ENCODE measurements around the gene MSX1. TPM values are rescaled to one million over a fixed set of nuclear protein-coding genes. Genes with fewer than 3 reads are reported as not detected.

The MSX1 gene
- total RNA-seq, 1 experiment from 2014 or later: not detected

DNA sequence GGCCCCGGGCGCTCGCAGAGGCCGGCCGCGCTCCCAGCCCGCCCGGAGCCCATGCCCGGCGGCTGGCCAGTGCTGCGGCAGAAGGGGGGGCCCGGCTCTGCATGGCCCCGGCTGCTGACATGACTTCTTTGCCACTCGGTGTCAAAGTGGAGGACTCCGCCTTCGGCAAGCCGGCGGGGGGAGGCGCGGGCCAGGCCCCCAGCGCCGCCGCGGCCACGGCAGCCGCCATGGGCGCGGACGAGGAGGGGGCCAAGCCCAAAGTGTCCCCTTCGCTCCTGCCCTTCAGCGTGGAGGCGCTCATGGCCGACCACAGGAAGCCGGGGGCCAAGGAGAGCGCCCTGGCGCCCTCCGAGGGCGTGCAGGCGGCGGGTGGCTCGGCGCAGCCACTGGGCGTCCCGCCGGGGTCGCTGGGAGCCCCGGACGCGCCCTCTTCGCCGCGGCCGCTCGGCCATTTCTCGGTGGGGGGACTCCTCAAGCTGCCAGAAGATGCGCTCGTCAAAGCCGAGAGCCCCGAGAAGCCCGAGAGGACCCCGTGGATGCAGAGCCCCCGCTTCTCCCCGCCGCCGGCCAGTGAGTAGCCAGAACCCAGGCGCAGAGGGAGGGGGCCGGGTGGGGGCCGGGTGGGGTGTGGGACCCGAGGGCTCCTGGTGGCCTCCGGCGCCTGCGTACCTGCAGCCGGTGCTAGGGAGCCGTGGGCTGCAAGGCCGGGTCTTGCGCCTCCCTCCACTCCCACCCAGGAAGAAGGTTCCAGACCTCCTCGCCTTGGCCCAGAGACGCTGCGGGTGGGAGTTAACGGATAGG, 534 bp downstream of the MSX1 start:
- Histone ChIP-seq H3K27me3 (ENCODE audit: insufficient read depth, low read depth) (peaks cover 12% of the 10 kb centered on the region), H3K27ac (no peak overlapping the region), H3K36me3 (ENCODE audit: low read depth) (no peaks in the 10 kb centered on the region), H3F3A (ENCODE audit: insufficient read depth, low read depth) (no peaks in the 10 kb centered on the region), H3K9me2 (ENCODE audit: insufficient read depth) (no peaks in the 10 kb centered on the region), H3K4me1 (replicated peaks; ENCODE audit: insufficient read depth) (no peaks in the 10 kb centered on the region), H4K20me1 (ENCODE audit: insufficient read depth) (no peaks in the 10 kb centered on the region), H3K9me3 (ENCODE audit: insufficient read depth, low read depth) (no peaks in the 10 kb centered on the region), H3K4me2 (peak overlapping the region; percentile 69), H3K79me2 (ENCODE audit: low read depth) (no peaks in the 10 kb centered on the region), H2AFZ (no peak overlapping the region), H3K4me3 (peak overlapping the region; percentile 52; the same call in 1 of the 2 replicates)
- no peak for DNase-seq
- POLR2A ChIA-PET (ENCODE audit: unreplicated experiment): no interaction called here
- CTCF ChIA-PET: no interaction called here
- BruUV-seq (replicated peaks): no TSS peak
- TF ChIP-seq, protein P1, sequence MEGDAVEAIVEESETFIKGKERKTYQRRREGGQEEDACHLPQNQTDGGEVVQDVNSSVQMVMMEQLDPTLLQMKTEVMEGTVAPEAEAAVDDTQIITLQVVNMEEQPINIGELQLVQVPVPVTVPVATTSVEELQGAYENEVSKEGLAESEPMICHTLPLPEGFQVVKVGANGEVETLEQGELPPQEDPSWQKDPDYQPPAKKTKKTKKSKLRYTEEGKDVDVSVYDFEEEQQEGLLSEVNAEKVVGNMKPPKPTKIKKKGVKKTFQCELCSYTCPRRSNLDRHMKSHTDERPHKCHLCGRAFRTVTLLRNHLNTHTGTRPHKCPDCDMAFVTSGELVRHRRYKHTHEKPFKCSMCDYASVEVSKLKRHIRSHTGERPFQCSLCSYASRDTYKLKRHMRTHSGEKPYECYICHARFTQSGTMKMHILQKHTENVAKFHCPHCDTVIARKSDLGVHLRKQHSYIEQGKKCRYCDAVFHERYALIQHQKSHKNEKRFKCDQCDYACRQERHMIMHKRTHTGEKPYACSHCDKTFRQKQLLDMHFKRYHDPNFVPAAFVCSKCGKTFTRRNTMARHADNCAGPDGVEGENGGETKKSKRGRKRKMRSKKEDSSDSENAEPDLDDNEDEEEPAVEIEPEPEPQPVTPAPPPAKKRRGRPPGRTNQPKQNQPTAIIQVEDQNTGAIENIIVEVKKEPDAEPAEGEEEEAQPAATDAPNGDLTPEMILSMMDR (conservative IDR thresholded peaks at IDR 0.05): no peak
- TF ChIP-seq EZH2 (IDR thresholded peaks at IDR 0.05; ENCODE audit: low read depth): no peak
- intact Hi-C loops (cut with micrococcal nuclease; ENCODE audit: unreplicated experiment): no loop called here

DNA sequence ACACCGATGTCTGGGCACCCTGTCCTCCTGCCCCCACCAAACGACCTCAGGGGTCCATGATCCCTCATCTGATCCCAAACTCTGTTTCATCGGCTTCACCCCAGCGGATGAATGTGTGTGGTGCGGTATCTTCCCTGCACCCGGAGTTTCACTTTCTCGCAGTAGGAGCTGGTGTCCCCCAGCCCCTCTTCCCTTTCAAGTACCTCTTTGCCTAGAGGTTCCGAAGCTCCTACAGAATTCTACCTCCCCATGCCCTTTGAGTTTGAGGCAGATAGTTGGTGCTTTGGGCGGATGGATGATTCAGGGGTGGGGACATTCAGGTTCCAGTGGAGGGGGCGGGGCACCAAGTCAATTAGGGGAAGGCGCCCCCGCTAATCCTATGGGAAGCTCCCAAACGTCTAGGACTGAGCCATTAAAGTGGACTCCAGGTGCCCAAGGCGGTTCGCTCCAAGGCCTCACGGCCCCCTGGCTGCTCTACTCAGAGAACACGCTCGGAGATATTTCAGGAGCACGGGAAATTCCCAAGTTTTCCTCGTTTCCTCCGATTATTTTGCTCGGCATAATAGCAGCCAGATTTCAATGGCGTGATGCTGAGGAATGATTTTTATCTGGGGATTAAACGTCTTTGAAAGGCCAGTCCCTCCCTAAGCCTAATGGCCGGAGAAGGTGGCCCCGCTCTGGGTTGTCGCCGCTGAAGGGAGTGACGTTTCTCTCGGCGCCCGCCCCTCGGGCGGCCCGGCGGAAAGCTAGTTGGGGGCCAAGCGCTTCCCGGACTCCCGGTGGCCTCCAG, 1.3 kb downstream of the MSX1 start:
- TF ChIP-seq, protein P1 (conservative IDR thresholded peaks at IDR 0.05): no peak
- TF ChIP-seq EZH2 (IDR thresholded peaks at IDR 0.05; ENCODE audit: low read depth): no peak
- Histone ChIP-seq H3K79me2 (ENCODE audit: low read depth) (no peaks in the 10 kb centered on the region), H3K27me3 (ENCODE audit: insufficient read depth, low read depth) (peaks cover 6% of the 10 kb centered on the region), H3K4me1 (replicated peaks; ENCODE audit: insufficient read depth) (no peaks in the 10 kb centered on the region), H3K4me3 (peak overlapping the region; percentile 52; the same call in 1 of the 2 replicates), H2AFZ (no peak overlapping the region), H3K27ac (no peak overlapping the region), H3K9me2 (ENCODE audit: insufficient read depth) (no peaks in the 10 kb centered on the region), H3K9me3 (ENCODE audit: insufficient read depth, low read depth) (no peaks in the 10 kb centered on the region), H4K20me1 (ENCODE audit: insufficient read depth) (no peaks in the 10 kb centered on the region), H3F3A (ENCODE audit: insufficient read depth, low read depth) (no peaks in the 10 kb centered on the region), H3K4me2 (peak overlapping the region; percentile 69), H3K36me3 (ENCODE audit: low read depth) (no peaks in the 10 kb centered on the region)
- no peak for DNase-seq
- ChIA-PET CTCF (no interaction called here), POLR2A (ENCODE audit: unreplicated experiment) (no interaction called here)
- BruUV-seq (replicated peaks): no TSS peak
- intact Hi-C loops (cut with micrococcal nuclease; ENCODE audit: unreplicated experiment): no loop called here

DNA sequence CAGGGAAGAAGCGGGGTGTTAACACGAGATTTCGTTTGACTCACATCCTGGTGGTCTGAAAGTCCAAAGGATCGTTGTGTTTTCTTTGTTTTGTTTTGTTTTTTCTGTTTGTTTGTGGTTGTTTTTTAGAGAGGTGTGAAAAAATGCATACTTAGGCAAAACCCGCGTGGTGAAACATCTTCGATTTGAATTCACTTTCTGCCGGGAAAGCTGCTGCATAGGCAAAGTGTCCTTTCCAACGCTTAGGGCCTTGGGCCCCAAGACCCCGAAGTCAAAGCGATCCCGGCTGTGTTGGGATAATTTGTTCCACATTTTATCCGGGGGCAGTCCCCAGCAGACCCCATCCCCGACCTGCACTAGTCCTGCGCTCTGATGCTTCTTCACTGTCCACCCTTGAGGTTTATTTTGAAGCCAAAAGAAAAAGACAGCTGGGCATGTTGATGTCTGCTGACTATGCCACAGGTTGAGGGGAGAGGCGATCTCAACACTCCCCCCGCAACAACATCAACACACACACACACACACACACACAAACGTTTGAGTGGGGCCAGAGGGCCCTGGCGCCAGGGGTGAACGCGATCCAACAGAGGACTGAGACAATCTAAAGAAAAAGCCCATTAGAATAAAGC, 2.0 kb downstream of the MSX1 start:
- Histone ChIP-seq H3K4me1 (replicated peaks; ENCODE audit: insufficient read depth) (no peaks in the 10 kb centered on the region), H3K9me2 (ENCODE audit: insufficient read depth) (no peaks in the 10 kb centered on the region), H3K4me2 (peak overlapping the region; percentile 69), H3K4me3 (peak overlapping the region; percentile 52; the same call in 1 of the 2 replicates), H3F3A (ENCODE audit: insufficient read depth, low read depth) (no peaks in the 10 kb centered on the region), H4K20me1 (ENCODE audit: insufficient read depth) (no peaks in the 10 kb centered on the region), H3K27me3 (ENCODE audit: insufficient read depth, low read depth) (peaks cover 4% of the 10 kb centered on the region; the same call in 1 of the 2 replicates), H3K79me2 (ENCODE audit: low read depth) (no peaks in the 10 kb centered on the region), H3K27ac (no peak overlapping the region), H2AFZ (no peak overlapping the region), H3K36me3 (ENCODE audit: low read depth) (no peaks in the 10 kb centered on the region), H3K9me3 (ENCODE audit: insufficient read depth, low read depth) (no peaks in the 10 kb centered on the region)
- no peak for TF ChIP-seq EZH2 (IDR thresholded peaks at IDR 0.05; ENCODE audit: low read depth)
- TF ChIP-seq, protein P1 (conservative IDR thresholded peaks at IDR 0.05): no peak
- ChIA-PET CTCF (no interaction called here), POLR2A (ENCODE audit: unreplicated experiment) (no interaction called here)
- BruUV-seq (replicated peaks): no TSS peak
- DNase-seq: no peak
- intact Hi-C loops (cut with micrococcal nuclease; ENCODE audit: unreplicated experiment): no loop called here
